Measurements from ENCODE around the gene C9orf57. TPM values are rescaled to one million over a fixed set of nuclear protein-coding genes. Genes with fewer than 3 reads are reported as not detected.
A peak's percentile ranks its signal among the peaks of the same experiment; 100 is the strongest.

C9orf57 gene
- total RNA-seq, 4 donors from 2014 or later, result not detected

- no peak for DNase-seq (ENCODE audit: low spot score in 2 of 2)
- TF ChIP-seq CTCF (IDR thresholded peaks at IDR 0.05) (no peak), POLR2A (IDR thresholded peaks at IDR 0.05) (no peak)
- 91 to 96% methylated on average over 3 of the region's 3 CpGs for WGBS, 2 donors
- intact Hi-C loops (cut with DNase I; ENCODE audit: low total_unique reads), result no loop called here
- H3K4me3 ChIP-seq (ENCODE audit: low read depth, poor library complexity, severe bottlenecking), result no peak overlapping the region
Measured at GRCh38 chr9:72042928-72043327, 17.5 kb downstream of the C9orf57 start.

DNA sequence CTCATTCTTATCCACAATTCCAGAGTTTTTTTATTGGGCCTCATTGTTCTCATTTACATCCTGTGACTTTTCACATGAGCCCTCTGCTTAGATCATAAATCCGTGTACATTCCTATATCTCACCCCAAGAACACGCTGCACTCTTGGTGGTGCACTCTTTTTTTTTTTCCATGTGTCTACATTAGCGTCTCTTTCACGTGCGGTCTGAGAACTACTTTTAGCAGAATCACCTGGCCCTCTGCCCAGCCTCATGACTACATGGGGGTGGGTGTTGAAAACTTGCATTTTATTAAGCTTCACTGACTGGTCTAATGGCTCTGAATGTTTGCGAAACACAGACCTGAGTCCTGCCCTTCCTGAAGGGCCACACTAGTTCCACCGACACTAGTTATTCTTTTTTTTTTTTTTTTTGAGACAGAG is 18.6 kb downstream of the C9orf57 start:
- intact Hi-C loops (cut with DNase I; ENCODE audit: low total_unique reads), result no loop called here
- H3K4me3 ChIP-seq (ENCODE audit: low read depth, poor library complexity, severe bottlenecking), result no peak overlapping the region
- DNase-seq (ENCODE audit: low spot score in 2 of 2), result peak; percentile 59 to 92
- WGBS, 2 donors, result 16 to 18% methylated on average over 7 of the region's 7 CpGs
- TF ChIP-seq POLR2A (IDR thresholded peaks at IDR 0.05) (no peak), CTCF (IDR thresholded peaks at IDR 0.05) (no peak)

GRCh38 chr9:72041369-72041768 is 19.0 kb downstream of the C9orf57 start:
- TF ChIP-seq CTCF (IDR thresholded peaks at IDR 0.05) (no peak), POLR2A (IDR thresholded peaks at IDR 0.05) (no peak)
- intact Hi-C loops (cut with DNase I; ENCODE audit: low total_unique reads), result no loop called here
- H3K4me3 ChIP-seq (ENCODE audit: low read depth, poor library complexity, severe bottlenecking), result no peak overlapping the region
- DNase-seq (ENCODE audit: low spot score in 2 of 2), result no peak
- 69 to 77% methylated on average over 3 of the region's 3 CpGs for WGBS, 2 donors

GRCh38 chr9:72039532-72039931 is 20.9 kb downstream of the C9orf57 start:
- no peak overlapping the region for H3K4me3 ChIP-seq (ENCODE audit: low read depth, poor library complexity, severe bottlenecking)
- no peak for DNase-seq (ENCODE audit: low spot score in 2 of 2)
- no peak for TF ChIP-seq CTCF (IDR thresholded peaks at IDR 0.05)
- TF ChIP-seq POLR2A (IDR thresholded peaks at IDR 0.05), result no peak
- intact Hi-C loops (cut with DNase I; ENCODE audit: low total_unique reads), result loop anchor here (5.0 kb wide), 1 partner anchor 233 kb away; no protein-coding TSS in a partner anchor
- 89% methylated on average over 8 of the region's 8 CpGs for WGBS, 2 donors

DNA sequence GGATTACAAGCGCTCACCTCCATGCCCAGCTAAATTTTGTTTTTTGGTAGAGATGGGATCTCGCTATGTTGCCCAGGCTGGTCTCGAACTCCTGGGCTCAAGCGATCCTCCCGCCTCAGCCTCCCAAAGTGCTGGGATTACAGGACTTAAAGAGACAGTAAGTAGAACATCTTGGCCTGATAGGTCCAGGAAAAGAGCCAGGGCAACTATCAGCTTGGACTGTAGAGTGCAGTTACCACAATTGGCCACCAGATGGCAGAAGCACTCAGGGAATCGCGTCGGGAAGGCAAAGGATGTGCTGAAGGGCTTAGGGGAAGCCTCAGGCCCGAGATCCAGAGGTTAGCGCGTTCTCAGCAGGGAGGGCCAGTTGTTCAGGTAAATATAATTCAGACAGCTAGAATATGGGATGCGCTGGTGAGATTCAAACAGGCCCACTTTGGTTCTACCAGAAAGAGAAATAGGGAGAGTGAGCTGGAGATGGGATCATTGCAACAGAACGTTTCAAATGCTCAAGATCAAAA is 21.5 kb downstream of the C9orf57 start:
- peak; percentile 80 to 94 for DNase-seq (ENCODE audit: low spot score in 2 of 2)
- TF ChIP-seq POLR2A (IDR thresholded peaks at IDR 0.05), result no peak
- TF ChIP-seq CTCF (IDR thresholded peaks at IDR 0.05), result peak in 1 of 3 donors; percentile 72
- intact Hi-C loops (cut with DNase I; ENCODE audit: low total_unique reads), result loop anchor here (5.0 kb wide), 1 partner anchor 233 kb away; no protein-coding TSS in a partner anchor
- H3K4me3 ChIP-seq (ENCODE audit: low read depth, poor library complexity, severe bottlenecking), result no peak overlapping the region
- 15 to 18% methylated on average over 13 of the region's 13 CpGs for WGBS, 2 donors

DNA sequence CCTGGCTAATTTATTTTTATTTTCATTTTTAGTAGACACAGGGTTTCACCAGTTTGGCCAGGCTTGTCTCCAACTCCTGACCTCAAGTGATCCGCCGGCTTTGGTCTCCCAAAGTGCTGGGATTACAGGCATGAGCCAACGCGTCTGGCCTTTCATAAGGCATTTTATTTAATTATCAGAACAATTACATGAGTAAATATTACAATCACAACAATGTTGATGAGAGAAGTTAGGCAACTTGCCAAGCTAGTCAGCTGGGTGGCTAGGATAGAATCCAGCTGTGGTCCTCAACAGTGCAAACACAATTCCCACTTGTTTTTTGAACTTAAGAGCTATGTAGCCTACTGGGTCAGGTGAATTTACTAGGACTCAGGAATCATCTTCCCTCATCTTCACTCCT is 22.0 kb downstream of the C9orf57 start:
- intact Hi-C loops (cut with DNase I; ENCODE audit: low total_unique reads), result loop anchor here (5.0 kb wide), 1 partner anchor 234 kb away; no protein-coding TSS in a partner anchor
- WGBS, 2 donors, result 52 to 55% methylated on average over 4 of the region's 4 CpGs
- no peak for DNase-seq (ENCODE audit: low spot score in 2 of 2)
- no peak overlapping the region for H3K4me3 ChIP-seq (ENCODE audit: low read depth, poor library complexity, severe bottlenecking)
- TF ChIP-seq CTCF (IDR thresholded peaks at IDR 0.05) (no peak), POLR2A (IDR thresholded peaks at IDR 0.05) (no peak)

Data from lower leg skin (tissue), 4 donors.